WTC11 (cell line): ENCODE measurements around the gene NECAB2.

Source experiments
- CREM ChIP-seq: sonication (generic); formaldehyde crosslinking; IDR thresholded peaks from 2 replicates; pipeline ENCODE4 v1.8.1; 2022; ENCODE audit warnings: mild to moderate bottlenecking, missing genetic modification reagents, moderate library complexity
- ESRRA ChIP-seq: sonication (generic); formaldehyde crosslinking; IDR thresholded peaks from 2 replicates; pipeline ENCODE4 v1.8.1; 2022; ENCODE audit warnings: mild to moderate bottlenecking, missing genetic modification reagents, borderline replicate concordance
- FOXJ3 ChIP-seq: sonication (generic); formaldehyde crosslinking; IDR thresholded peaks from 2 replicates; pipeline ENCODE4 v1.9.0; 2021; ENCODE audit warnings: missing genetic modification reagents, mild to moderate bottlenecking, borderline replicate concordance
- GABPB1 ChIP-seq: sonication (generic); formaldehyde crosslinking; IDR thresholded peaks from 2 replicates; pipeline ENCODE4 v1.8.1; 2023; ENCODE audit warnings: mild to moderate bottlenecking, missing genetic modification reagents
- TF ChIP-seq, protein P1 (sequence below): fragments of 200-600 bp; IDR thresholded peaks from 2 replicates; pipeline ENCODE4 v1.8.0; 2022; ENCODE audit warnings: antibody characterized with exemption
- TF ChIP-seq, protein P2 (sequence below): sonication (generic); formaldehyde crosslinking; conservative IDR thresholded peaks from 2 replicates; pipeline ENCODE4 v1.8.1; 2022; ENCODE audit warnings: mild to moderate bottlenecking, missing genetic modification reagents
- TF ChIP-seq, protein P3 (sequence below): sonication (generic); formaldehyde crosslinking; IDR thresholded peaks from 2 replicates; pipeline ENCODE4 v1.8.0; 2022; ENCODE audit warnings: mild to moderate bottlenecking, missing genetic modification reagents
- TF ChIP-seq, protein P4 (sequence below): sonication (generic); formaldehyde crosslinking; IDR thresholded peaks from 2 replicates; pipeline ENCODE4 v1.8.1; 2023; ENCODE audit warnings: mild to moderate bottlenecking, missing genetic modification reagents, moderate library complexity

DNA sequence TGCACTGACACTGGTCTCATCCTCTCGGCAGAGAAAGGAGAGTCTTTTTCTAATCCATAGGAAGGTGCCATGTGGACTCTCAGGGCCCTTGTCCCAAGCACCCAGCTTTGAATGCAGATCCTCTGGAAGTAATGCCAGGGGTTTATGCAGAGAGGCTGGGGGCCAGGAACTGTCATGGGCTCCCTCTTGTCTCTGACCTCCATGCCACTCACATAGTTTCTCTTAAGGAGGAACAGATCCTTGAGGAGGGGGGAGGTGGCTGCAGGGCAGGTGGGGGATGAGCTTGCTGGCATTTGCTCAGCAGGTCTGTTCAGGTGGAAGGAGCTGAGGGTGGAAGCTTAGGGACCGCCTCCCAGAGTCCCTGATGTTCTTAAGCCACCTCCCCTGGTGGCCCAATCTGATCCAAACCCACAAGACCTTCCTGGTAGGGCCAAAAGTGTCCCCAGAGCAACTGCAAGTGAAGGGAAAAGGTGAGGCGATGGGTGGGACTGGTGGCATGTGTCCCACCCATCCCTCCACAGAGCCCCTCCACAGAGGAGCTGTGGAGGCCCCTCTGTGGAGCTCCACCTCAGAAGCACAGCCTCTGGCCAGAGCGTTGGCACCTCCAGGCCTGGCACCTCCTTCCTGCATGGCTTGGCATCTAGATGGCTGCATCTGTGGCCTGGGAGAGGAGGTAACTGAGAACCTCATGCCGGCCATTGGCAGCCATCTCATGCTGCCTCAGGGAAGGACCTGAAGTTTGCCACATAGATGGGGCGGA lies 9.2 kb downstream of the NECAB2 start:
- TF ChIP-seq ESRRA (CRISPR knock-in tag) (no peak), GABPB1 (CRISPR knock-in tag) (no peak), CREM (CRISPR knock-in tag) (no peak), FOXJ3 (CRISPR knock-in tag) (no peak)
- TF ChIP-seq, protein P1, sequence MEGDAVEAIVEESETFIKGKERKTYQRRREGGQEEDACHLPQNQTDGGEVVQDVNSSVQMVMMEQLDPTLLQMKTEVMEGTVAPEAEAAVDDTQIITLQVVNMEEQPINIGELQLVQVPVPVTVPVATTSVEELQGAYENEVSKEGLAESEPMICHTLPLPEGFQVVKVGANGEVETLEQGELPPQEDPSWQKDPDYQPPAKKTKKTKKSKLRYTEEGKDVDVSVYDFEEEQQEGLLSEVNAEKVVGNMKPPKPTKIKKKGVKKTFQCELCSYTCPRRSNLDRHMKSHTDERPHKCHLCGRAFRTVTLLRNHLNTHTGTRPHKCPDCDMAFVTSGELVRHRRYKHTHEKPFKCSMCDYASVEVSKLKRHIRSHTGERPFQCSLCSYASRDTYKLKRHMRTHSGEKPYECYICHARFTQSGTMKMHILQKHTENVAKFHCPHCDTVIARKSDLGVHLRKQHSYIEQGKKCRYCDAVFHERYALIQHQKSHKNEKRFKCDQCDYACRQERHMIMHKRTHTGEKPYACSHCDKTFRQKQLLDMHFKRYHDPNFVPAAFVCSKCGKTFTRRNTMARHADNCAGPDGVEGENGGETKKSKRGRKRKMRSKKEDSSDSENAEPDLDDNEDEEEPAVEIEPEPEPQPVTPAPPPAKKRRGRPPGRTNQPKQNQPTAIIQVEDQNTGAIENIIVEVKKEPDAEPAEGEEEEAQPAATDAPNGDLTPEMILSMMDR: no peak
- TF ChIP-seq, protein P2, sequence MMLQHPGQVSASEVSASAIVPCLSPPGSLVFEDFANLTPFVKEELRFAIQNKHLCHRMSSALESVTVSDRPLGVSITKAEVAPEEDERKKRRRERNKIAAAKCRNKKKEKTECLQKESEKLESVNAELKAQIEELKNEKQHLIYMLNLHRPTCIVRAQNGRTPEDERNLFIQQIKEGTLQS (CRISPR knock-in tag): no peak
- TF ChIP-seq, protein P3, sequence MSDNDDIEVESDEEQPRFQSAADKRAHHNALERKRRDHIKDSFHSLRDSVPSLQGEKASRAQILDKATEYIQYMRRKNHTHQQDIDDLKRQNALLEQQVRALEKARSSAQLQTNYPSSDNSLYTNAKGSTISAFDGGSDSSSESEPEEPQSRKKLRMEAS (CRISPR knock-in tag): no peak
- TF ChIP-seq, protein P4, sequence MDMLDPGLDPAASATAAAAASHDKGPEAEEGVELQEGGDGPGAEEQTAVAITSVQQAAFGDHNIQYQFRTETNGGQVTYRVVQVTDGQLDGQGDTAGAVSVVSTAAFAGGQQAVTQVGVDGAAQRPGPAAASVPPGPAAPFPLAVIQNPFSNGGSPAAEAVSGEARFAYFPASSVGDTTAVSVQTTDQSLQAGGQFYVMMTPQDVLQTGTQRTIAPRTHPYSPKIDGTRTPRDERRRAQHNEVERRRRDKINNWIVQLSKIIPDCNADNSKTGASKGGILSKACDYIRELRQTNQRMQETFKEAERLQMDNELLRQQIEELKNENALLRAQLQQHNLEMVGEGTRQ (CRISPR knock-in tag): no peak
